AG09309 (cell line): ENCODE measurements around the gene ABCC6.
A peak's percentile ranks its signal among the peaks of the same experiment; 100 is the strongest.
"Not testable (repeated sequence)": the region's sequence is repeated elsewhere in the genome, so short reads cannot be mapped to it uniquely, and the experiment has no call there.

Source experiments
- DNase-seq: peaks from one replicate; pipeline ENCODE4 v3.0.0-alpha.2; 2010; ENCODE audit warnings: low read depth
- H3K4me3 ChIP-seq: 2 replicates; pipeline ENCODE4 v1.5.1; 2011; ENCODE audit warnings: mild to moderate bottlenecking, low read depth, low read length, moderate library complexity; ENCODE audit not compliant: control insufficient read depth
- TF ChIP-seq, protein P1 (sequence below): IDR thresholded peaks from 2 replicates; pipeline ENCODE4 v1.5.1; 2011; ENCODE audit warnings: mild to moderate bottlenecking, low read depth, low read length, inconsistent platforms; ENCODE audit not compliant: insufficient read depth, control insufficient read depth; ENCODE audit errors: missing control alignments

Gene ABCC6

DNA sequence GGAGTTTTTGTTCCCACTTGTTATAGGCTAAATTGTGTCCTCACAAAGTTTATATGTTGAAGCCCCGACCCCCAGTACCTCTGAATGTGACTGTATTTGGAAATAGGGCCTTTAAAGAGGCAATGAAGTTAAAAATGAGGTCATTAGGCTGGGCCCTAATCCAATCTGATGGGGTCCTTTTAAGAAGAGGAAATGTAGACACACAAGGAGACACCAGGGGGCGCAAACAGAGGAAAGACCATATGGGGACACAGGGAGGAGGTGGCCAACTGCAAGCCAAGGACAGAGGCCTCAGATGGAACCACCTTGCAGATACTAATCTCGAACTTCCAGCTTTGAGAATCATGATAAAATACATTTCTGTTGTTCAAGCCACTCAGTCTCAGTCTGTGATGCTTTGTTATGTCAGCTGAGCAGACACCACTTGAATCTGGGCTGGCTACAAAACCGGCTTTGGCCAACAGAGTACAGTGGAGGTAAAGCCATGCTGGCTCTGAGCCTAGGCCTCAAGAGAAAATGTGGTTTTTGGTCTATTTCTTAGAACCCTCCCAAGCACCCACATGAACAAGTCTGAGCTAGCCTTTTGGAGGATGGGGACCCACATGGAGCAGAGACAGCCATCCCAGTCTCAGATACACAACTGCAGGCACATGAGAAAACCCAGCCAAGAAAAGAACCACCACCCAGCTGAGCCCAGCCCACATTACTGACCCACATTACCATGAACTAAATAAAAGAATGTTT, 20.7 kb downstream of the ABCC6 start:
- peak; percentile 7 for DNase-seq

DNA sequence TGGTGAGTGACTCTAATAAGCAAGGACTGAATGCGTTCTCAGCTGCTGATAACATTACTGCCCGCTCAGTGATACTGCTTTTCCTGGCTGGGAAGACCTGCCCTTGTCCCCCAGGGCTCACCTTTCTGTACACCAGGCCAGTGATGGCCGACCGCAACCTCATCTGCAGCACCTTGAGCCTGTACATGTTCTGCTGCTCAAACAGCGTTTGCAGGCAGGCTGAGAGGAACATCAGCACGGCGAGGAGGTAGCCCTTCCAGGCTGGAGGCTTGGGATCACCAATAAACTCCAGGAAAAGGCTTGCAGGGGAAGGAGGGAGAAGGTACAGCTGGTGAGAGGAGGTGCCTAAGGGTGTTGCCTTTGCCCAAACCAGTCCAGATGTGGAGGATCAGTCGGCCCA, 21.4 kb downstream of the ABCC6 start:
- DNase-seq, H3K4me3 ChIP-seq: not testable (repeated sequence)

More for the DNA sequence above, 20.7 kb downstream of the ABCC6 start:
- not testable (repeated sequence) for H3K4me3 ChIP-seq
- TF ChIP-seq, protein P1, sequence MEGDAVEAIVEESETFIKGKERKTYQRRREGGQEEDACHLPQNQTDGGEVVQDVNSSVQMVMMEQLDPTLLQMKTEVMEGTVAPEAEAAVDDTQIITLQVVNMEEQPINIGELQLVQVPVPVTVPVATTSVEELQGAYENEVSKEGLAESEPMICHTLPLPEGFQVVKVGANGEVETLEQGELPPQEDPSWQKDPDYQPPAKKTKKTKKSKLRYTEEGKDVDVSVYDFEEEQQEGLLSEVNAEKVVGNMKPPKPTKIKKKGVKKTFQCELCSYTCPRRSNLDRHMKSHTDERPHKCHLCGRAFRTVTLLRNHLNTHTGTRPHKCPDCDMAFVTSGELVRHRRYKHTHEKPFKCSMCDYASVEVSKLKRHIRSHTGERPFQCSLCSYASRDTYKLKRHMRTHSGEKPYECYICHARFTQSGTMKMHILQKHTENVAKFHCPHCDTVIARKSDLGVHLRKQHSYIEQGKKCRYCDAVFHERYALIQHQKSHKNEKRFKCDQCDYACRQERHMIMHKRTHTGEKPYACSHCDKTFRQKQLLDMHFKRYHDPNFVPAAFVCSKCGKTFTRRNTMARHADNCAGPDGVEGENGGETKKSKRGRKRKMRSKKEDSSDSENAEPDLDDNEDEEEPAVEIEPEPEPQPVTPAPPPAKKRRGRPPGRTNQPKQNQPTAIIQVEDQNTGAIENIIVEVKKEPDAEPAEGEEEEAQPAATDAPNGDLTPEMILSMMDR: peak; percentile 42

DNA sequence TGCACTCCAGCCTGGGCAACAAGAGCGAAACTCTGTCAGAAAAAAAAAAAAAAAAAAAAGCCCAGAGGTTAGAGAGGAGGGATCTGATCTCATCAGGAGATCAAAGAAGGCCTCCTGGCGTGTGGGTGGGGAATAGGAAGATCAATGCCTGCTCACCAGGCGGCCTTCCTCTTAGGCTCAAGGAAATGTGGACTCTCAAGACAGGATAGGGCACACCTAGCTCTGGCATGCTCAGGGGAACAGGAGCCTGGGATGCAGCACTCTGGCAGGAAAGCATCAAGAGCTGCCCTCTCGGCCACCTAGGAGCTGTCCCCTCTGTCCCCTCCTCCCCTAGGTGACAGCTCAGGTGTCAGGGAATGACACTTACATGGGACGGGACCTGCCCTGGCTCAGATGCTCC, 22.9 kb downstream of the ABCC6 start:
- H3K4me3 ChIP-seq: not testable (repeated sequence)

DNA sequence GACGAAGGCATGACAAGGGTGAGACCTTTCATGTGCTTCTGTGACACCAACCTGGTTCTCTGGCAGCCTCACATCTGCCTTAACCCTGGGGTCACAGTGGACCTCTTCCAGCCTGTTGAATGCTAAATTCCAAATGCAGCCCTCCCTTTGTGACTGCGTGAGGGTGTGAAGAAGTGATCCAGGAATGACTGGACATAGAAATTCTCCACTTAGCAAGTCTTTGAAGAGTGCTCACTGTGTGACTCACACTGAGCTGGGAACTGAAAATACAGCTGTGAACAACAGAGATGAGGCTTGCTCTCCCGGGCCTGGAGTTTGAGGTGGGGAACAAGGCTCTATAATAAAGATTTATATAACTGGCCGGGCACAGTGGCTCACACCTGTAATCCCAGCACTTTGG, 23.9 kb downstream of the ABCC6 start:
- not testable (repeated sequence) for H3K4me3 ChIP-seq, DNase-seq

More for the DNA sequence above, 22.9 kb downstream of the ABCC6 start:
- not testable (repeated sequence) for DNase-seq

DNA sequence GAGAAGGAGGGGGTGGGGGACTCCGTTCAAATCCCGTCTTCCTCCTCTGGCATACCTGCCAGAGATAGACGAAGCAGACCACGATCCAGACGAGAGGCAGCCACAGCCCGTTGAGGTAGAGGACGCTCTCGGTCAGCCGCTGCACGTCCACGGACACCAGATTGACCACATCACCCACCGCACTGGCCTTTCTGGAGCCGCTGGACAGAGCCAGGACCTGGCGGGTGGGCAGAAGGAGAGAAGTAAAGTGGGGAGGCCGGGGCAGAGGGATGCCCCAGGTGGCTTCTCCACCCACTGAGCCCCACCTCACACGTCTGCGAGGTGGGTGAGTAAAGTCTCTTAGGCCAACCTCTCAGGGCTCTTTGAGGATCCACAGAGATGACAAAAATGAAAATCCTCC, 25.3 kb downstream of the ABCC6 start:
- DNase-seq: no peak
- TF ChIP-seq, protein P1: no peak
- no peak overlapping the region for H3K4me3 ChIP-seq

DNA sequence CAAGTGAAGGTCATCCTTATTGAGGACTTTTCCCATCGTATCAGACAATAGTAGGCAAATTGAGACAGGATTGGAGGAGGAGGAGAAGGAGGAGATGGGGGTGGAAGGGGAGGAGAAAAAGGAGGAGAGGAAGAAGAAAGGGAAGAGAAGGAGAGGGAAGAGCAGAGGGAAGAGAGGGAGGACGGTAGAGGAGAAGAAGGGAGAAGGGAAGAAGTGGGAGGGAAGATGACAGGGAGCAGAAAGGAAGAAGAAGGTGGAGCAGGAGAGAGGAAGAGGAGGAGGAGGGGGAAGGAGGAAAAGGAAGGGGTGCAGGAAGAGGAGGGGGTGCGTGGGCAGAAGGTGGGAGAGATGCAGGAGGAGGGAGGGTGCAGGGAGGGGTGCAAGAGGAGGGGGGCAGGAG, 26.0 kb downstream of the ABCC6 start:
- no peak overlapping the region for H3K4me3 ChIP-seq
- DNase-seq: no peak
- TF ChIP-seq, protein P1: no peak

DNA sequence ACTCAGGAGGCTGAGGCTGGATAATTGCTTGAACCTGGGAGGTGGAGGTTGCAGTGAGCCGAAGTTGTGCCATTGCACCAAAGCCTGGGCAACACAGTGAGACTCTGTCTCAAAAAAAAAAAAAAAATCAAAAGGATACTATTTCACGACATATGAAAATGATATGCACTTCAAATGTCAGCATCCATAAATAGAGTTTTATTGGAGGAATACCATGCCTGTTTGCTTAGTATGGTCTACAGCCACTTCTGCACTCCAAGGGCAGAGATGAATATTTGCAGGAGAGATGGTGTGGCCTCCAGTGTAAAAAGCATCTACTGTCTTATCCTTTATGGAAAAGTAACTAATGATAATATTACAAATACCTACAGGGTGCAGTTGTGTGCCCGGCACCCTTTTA, 27.2 kb downstream of the ABCC6 start:
- no peak overlapping the region for H3K4me3 ChIP-seq
- no peak for DNase-seq
- TF ChIP-seq, protein P1: no peak

DNA sequence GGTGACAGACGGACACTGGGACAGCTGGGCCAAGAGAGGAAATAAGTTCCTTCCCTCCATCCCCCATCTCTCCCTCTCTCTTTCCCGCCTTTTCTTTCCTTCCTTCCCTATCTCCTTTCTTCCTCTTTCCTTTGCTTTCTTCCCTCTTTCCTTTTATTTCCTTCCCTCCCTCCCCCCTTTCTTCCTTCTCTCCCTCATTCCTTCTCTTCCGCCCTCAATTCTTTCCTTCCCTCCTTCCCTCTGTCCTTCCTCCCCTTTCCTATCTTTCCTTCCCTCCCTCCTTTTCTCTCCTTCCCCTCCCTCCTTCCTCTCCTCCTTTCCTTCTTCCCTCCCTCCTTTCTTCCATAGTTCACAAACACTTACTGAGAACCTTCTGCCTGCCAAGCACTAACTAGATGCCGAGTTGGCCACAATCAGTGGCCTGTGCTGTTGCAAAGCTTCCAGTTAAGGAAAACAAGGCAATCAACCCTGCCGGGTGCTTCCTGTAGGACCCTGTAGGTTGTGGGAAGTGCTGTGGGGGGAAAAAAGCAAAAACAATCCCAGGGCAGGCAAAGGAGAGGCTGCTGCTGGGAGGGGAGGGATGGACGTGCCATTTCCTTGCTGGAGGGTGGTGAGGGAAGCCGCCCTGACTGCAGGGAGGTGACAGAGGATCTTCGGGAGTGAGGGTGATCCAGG, 31.7 kb downstream of the ABCC6 start:
- TF ChIP-seq, protein P1: no peak
- no peak overlapping the region for H3K4me3 ChIP-seq
- DNase-seq: no peak

DNA sequence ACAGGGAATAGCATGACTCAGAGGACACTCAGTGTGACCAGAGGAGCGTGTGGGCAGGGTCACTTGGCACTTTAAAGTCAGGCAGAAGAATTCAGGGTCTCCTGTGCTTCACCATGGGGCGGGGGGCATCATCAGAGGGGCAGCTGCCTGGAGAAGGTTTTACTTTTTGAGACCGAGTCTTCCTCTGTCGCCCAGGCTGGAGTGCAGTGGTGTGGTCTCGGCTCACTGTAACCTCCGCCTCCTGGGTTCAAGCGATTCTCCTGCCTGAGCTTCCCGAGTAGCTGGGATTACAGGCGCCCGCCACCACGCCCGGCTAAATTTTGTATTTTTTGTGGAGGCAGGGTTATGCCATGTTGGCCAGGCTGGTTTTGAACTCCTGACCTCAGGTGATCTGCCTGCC, 32.3 kb downstream of the ABCC6 start:
- not testable (repeated sequence) for H3K4me3 ChIP-seq, DNase-seq
